ENCODE data around the gene GRK1.

The GRK1 gene

DNA sequence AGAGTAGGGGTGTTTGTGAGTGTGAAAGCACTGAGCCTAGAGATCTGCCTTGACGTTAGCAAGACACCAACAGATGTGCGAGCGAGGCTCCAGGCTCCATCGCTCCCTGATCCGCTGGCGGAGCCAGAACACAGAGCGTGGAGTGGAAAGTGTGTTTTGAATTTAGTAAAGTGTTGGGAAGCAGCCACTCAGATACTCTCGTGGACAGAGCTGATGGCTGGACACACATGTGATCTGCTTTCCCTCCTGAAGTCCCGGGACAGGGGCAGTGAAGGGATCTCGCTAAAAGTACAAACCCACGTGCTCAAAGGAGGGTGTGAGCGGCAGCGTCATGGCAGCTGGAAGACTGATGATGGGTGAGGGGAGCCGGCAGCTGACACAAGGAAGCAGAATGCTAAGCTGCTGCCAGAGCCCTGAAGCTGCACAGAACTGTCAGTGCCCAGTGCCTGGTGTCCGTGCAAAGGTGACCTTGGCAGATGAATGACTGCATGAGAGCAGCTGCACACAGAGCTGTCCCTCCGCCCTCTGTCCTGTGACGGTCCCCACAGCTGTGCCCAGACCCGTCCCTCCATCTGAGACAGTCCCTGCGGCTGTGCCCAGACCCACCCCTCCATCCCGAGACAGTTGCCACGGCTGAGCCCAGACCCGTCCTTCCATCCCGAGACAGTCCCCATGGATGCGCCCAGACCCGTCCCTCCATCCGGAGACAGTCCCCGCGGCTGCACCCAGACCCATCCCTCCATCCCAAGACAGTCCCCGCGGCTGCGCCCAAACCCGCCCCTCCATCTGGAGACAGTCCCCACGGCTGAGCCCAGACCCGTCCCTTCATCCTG is 62.4 kb downstream of the GRK1 start:
- no peak for DNase-seq (ENCODE audit: low read depth in 2 of 2)

DNA sequence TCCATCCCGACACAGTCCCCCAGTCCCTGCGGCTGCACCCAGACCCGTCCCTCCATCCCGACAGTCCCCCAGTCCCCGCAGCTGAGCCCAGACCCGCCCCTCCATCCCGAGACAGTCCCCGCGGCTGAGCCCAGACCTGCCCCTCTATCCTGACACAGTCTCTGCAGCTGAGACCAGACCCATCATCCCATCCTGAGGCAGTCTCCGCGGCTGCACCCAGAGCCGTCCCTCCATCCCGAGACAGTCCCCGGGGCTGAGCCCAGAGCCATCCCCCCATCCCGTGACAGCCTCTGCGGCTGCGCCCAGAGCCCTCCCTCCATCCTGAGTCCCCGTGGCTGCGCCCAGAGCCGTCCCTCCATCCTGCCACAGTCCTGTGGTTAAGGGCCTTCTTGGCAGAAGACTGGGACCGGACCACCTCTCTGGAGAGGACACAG is 63.3 kb downstream of the GRK1 start:
- DNase-seq (ENCODE audit: low read depth in 2 of 2): no peak

DNA sequence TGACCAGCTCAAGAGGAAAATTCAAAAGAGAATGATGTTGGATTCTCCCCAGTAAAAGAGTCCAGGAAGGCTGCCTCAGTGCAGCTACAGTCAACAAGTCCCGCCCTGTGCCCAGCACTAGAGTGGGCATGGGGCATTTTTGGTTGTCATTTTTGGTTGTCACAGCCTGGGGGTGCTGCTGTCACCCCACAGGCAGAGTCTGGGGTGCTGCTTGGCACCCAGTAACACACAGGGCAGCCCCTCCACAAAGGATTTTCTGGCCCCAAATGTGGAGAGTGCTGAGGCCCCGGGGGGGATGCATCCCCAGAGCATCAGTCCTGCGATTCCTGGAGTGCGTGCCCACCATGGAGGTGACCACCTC is 63.8 kb downstream of the GRK1 start:
- DNase-seq (ENCODE audit: low read depth in 2 of 2): no peak

DNA sequence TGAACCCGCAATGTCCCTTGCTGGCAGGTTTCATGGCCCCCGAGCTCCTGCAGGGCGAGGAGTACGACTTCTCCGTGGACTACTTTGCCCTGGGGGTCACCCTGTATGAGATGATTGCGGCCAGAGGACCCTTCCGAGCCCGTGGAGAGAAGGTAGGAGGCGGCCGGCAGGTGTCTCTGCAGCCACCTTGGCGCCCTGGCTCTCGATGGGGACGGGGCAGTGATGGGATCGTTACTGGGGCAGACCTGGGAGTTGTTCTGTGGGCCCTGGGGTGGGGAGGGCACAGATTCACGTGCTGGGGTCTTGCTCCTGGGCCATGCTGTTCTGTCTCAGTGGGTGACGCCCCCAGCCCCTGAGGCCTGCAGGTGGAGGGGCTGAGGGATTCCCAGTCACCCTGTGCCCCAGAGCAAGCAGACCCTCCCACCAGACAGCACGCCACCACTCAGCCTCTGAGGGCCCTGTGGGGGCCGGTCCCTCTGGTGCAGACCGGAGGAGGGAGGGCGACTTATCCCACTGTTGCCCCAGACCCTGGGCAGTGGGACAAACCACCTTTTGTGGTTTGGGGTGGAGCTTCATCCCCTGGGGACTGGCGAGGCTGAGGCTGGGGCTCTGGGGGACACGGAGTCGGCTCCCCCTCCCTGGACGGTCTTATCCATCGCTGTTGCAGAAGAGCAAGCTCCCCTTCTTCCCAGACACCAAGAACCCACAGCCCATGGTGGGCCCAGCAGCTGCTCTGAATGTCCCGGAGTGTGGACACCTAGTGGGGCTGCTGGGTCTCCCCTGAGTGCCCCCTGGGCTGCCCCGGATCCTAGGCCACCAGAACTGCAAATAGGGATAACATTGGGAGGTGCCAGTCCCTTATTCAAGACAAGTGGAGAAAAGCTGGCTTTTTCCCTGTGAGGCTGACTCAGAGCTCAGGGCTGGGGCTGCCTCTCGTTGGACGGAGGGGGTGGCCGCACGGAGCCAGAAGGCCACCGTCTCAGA is 64.5 kb downstream of the GRK1 start:
- DNase-seq (ENCODE audit: low read depth in 2 of 2): no peak

DNA sequence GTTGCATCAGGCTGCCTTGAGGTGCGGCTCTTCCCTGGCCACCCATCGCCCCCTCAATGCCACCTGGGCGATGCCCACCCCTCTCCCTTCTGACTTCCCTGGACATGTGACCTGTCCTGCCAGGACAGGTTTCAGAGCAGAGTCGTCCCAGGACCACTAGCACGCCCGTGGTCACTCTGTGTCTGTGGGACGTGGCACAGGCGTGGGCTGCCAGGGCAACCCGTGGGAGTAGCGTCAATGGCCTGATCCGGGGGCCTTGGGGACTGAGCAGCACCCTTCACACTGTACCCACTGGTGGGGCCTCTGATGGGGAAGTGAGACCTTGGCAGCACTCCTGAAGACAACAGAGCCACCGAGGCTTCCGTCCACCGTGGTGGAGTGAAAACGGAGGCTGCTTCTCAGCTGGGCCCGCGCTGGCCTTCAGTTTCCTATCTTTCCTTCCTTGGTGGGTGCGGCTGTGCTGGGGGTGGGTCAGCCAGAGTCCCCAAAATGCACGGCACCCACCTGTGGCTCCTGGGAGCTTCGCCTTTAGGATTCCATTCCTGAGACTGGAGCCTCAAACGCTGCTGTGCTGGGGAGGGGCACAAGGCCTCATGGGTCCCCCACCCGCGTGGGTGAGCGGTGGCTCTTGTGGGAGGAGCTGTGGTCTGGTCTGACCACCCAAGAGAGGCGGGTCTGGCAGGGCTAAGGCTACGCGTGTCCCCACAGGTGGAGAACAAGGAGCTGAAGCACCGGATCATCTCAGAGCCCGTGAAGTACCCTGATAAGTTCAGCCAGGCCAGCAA is 65.3 kb downstream of the GRK1 start:
- DNase-seq (ENCODE audit: low read depth in 2 of 2): no peak

DNA sequence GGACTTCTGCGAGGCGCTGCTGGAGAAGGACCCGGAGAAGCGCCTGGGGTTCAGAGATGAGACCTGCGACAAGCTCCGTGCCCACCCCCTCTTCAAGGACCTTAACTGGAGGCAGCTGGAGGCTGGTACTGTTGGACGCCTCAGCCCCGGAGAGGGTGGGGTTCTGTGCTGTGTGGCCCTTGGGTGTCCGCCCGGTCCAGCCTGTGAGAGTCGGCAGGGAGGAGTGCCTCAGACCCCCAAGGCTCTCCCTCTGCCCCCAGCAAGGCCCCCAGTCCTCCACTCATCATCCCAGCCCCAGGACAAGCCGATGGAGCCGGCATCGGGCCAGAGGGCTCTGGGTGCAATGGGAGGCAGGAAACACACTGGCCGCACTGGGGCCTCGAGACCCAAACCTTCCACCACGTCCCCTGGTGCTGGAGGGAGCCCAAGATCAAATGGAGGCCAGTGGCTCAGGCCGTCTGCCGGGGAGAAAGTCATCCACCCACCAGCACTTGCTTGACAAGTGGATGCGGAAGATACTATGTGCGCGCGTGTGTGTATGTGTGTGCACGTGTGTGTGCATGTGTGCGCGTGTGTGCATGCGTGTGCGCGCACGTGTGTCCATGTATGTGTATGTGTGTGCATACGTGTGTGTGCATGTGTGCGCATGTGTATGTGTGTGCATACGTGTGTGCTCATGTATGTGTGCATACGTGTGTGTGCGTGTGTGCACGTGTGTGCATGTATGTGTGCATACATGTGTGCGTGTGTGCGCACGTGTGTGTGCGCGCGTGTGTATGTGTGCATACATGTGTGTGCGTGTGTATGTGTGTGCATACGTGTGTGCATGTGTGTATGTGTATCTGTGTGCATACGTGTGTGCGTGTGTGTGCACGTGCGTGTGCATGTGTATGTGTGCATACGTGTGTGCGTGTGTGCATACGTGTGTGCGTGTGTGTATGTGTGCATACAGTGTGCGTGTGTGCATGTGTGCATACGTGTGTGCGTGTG is 66.2 kb downstream of the GRK1 start:
- no peak for DNase-seq (ENCODE audit: low read depth in 2 of 2)

DNA sequence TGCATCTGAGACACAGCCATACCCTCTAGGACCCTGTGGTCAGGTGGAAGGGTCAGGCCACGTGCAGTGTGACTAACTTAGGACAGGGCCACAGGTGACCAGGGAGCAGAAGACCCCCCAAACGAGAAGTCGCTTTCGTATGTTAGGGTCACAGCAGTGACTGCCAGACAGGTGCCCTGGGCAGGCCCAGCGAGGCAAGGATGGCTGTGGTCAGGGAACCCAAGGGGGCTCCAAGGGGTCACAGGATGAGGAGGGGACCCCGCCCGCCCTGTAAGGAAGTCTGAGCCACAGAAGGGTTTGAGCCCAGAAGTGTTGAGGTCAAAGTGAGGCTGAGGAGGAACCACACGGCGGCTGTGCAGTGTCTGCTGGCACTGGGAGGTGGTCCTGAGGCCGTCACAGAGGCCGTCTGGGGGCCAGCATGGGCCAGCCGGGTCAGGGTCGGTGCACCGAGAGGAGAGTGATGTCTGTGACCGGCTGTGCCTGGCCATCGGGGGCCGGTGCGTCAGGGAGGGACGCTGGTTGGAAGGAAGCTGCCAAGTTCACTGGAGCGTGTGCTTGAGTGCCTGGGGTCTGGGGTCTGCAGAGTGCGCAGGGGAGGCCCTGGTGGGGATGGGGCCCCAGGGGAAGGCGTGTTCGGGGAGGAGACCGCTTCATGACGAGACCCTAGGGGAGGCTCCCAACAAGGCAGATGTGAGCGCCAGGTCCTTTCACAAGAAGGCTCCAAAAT is 67.2 kb downstream of the GRK1 start:
- DNase-seq (ENCODE audit: low read depth in 2 of 2): no peak

DNA sequence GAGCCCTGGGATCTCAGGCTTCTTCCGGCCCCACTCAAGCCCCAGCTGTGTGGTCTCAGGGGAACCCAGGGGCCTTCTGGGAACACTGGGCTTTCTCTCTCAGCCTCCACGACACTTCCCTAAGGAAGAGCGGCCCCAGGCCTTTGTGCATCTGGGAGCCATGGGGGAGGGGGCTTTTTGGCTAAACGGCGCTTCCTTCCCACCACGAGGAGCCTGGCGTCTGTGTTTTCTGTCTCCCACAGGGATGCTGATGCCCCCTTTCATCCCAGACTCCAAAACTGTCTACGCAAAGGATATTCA is 67.8 kb downstream of the GRK1 start:
- DNase-seq (ENCODE audit: low read depth in 2 of 2): no peak

DNA sequence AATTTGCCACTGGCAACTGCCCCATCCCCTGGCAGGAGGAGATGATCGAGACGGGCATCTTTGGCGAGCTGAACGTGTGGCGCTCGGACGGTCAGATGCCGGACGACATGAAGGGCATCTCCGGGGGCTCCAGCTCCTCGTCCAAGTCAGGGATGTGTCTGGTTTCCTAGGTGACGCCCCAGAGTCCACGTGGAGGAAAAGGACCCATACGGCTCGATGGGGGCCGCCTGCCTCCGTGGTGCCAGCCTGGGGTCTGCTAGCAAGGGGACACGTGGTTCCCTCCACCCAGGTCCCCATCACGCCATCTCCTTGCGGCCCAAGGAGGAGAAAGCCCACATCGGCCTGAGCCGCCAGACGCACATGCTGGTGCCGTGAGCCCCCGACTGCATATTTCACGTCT is 68.2 kb downstream of the GRK1 start:
- DNase-seq (ENCODE audit: low read depth in 2 of 2): no peak

DNA sequence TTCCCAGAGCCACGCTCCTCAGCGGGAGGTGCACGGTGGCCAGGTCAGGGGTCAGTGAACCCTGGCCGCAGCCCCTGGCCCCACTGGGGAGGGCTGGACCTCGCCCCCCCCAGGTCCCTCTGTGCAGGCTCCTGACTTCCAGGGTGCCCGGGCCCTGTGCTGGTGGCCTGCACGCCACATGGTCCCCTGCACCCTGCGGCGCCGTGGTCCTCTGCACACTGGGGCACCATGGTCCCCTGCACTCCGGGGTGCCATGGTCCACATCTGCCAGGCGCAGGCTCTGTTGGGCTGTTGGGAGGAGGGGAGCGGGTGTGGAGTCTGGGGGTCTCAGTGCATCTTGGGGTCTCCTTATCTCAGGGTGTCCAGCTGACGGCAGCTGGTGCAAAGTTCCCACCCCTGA is 68.7 kb downstream of the GRK1 start:
- DNase-seq (ENCODE audit: low read depth in 2 of 2): no peak

DNA sequence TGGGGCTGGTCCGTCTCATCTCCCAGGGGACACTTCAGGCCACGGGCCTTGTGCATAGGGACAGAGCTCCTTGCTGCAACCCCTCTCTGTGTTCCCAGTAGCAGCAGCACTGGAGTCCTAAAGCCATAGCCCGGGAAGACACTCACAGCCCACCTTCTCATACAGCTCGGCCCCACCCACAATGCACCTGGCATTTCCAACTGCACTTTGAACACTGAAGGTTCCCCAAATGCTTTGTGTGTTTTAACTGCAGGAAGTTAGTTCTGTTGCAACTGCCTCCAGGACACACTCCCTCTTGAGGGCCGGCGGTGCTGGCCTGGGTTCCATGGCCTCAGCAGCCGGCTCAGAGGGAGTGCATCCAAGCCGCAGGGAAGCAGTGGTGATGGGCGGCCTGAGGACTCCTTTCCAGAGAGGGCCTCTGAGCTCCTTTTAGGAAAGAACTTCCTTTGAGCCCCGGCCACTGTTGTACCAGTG is 69.3 kb downstream of the GRK1 start:
- no peak for DNase-seq (ENCODE audit: low read depth in 2 of 2)

DNA sequence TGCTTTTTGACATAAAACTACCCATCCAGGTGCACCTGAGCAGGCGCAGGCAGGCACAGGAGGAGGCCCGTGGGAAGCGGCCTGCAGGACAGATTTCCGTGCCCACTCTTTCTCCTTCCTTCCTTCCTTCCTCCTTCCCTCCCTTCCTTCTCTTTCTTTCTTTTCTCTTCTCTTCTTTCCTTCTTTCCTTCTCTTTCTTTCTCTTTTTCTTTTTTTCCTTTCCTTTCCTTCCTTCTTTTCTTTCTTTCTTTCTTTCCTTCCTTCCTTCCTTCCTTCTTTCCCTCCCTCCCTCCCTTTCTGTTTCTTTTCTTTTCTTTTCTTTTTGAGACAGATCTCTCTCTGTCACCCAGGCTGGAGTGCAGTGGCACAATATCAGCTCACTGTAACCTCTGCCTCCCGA is 70.8 kb downstream of the GRK1 start:
- no peak for DNase-seq (ENCODE audit: low read depth in 2 of 2)

DNA sequence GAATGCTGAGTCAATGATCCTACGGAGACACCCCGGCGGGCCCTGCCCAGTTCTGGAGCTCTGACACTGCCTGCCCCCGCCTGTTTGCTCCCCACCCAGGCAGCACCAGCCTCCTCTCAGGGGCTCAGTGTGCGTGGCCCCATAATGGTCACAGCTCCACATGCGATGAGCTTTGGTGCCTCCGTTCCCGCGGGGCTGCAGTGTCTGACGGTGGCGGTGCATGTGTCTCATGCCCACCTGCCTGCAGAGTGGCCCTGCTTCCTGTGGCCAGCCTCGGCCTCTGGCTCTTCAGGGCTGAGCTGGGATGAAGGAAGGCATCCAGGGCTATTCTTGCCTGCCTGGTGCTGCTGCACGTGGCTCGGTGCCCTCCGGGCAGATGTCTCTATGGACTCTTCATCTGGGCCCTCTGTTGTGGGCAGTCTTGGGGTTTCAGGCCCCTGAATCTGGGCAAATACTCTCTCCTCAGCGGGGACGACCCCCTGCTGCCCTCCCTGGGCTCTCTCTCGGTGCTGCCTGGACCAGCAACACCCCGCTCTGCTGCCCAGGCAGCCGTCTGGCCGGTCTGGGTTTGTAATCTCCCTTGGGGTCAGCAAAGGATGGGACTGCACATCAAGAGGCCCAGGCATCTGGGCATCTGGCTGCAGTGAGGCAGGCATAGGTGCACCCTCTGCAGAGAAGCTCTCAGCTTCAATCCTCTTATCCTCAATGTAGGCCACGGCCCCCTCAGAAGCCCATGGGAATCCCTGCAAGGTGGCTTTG is 72.7 kb downstream of the GRK1 start:
- DNase-seq (ENCODE audit: low read depth in 2 of 2): no peak

DNA sequence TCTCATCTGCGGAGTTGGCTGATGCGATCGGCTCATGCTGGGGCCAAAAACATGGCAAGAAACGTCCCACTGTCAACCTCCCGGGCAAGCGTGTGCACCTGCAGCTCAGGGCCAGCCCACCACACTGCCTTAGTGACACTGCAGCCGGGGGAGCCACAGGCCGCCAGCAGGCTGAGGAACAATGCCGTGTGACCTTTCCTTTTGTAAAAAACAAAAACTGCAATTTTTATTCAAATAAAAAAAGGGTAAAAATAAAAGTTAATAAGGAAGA is 73.2 kb downstream of the GRK1 start:
- DNase-seq (ENCODE audit: low read depth in 2 of 2): no peak

DNA sequence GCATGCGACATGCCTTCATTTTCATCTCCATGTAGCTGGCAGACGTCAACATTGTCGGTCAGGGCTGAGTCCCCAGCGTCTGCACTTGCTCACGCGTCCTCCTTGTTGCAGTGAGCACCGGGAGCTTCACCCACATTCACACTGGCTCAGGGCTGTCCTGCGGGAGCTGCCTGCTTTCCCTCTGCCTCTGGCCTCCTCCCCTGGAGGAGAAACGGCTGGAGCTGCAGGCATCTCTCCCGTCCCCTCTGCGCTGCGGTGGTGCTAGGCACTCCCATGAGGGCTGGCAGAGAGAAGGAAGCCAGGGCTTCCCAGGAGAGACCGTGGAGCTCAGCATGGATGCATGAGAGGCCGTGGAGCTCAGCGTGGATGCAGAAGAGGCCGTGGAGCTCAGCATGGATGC is 73.6 kb downstream of the GRK1 start:
- DNase-seq (ENCODE audit: low read depth in 2 of 2): no peak

DNA sequence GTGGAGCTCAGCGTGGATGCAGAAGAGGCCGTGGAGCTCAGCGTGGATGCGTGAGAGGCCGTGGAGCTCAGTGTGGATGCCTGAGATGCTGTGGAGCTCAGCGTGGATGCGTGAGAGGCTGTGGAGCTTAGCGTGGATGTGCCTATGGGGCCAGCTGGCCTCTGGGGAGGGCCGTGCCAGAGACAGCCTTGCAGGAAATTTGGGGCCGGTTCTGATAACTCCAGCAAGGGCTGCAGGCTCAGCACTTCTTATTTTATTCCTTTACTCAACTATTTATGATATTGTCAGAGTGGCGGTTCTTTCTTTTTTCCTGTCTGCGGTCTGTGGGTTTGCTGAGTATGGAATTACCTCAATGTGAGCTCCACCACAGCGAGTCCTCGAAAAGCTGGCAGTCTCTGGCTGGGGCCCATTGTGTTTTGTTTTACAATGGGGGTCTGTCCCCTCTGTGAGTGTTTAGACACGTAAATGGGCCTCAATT is 74.2 kb downstream of the GRK1 start:
- DNase-seq (ENCODE audit: low read depth in 2 of 2): no peak

DNA sequence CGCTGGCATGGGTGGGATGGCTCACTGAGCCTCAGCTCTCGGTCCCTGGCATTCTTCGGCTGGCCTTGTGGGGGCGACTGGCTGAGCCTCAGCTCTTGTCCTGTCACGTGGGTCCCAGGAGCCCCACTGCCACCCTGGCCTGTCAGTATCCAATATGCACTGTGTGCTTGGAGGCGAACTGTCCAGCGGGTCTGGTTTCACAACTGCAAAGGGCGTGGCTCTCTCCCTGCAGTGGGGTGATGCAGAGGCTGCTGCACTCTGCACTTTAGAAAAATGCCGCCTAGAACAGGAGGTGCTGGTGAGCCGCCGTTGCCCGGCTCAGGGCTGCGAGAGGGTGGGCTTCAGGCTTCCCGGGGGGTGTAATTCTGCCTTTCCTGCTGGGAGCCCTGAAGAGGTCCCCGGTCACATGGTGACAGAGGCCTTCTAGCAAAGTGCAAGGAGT is 75.0 kb downstream of the GRK1 start:
- no peak for DNase-seq (ENCODE audit: low read depth in 2 of 2)

DNA sequence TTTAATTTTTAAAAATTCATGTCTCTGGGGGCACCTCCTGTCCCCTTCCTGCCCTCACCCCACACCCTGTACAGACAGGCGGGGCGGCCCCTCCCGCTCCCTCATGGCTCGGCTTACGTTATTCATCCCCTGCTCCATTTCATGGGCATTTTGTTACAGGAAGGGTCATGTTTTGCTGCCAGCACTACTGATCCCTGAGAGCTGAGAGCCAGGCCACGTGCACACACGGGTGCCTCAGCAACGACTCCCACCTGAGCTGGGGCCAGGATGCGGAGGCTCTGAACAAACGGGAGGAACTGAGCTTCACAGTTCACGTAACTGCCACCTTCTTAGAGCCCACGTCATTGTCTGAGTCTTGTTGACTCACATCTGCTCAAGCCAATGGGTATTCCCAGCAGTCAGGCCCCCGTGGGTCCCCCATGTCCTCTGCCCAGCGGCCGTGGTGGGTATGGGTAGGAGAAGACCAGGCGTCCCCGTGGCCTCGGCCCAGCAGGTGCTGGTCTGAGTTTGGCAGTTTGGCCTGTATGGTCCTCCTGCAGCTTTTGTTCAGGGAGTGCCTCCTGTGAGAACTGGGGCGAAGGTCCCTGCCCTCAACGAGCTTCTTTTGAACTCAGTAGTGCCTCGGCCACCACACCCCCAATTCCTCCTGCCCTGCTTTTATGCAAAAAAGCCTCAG is 75.6 kb downstream of the GRK1 start:
- no peak for DNase-seq (ENCODE audit: low read depth in 2 of 2)
